Activated CD8-positive, alpha-beta memory T cell treated with anti-CD3 and anti-CD28 coated beads, Interleukin-2, amount 50 U/mL, for 24 hours (primary cell): Measurements from ENCODE around the gene HS3ST2.
"Not testable (repeated sequence)": the region's sequence is repeated elsewhere in the genome, so short reads cannot be mapped to it uniquely, and the experiment has no call there.

Source experiments
- DNase-seq: peaks from one replicate; pipeline ENCODE4 v3.0.0-alpha.2; 2020; ENCODE audit errors: extremely low read depth

HS3ST2 gene

GRCh38 chr16:22878955-22879354, 65.0 kb downstream of the HS3ST2 start:
- DNase-seq, result no peak

- DNase-seq, result no peak
These were observed 65.5 kb downstream of the HS3ST2 start for GRCh38 chr16:22879466-22879865.

- no peak for DNase-seq
These were observed 69.0 kb downstream of the HS3ST2 start for GRCh38 chr16:22882981-22883380.

GRCh38 chr16:22885951-22886350, 72.0 kb downstream of the HS3ST2 start:
- DNase-seq, result no peak

- DNase-seq, result no peak
These were observed 73.0 kb downstream of the HS3ST2 start for GRCh38 chr16:22886927-22887326.

GRCh38 chr16:22887445-22887844, 73.5 kb downstream of the HS3ST2 start:
- DNase-seq, result no peak

GRCh38 chr16:22888791-22889190, 74.8 kb downstream of the HS3ST2 start:
- DNase-seq, result no peak

- DNase-seq, result no peak
These were observed 77.0 kb downstream of the HS3ST2 start for GRCh38 chr16:22890976-22891375.

- no peak for DNase-seq
These were observed 83.2 kb downstream of the HS3ST2 start for GRCh38 chr16:22897184-22897583.

- no peak for DNase-seq
These were observed 84.2 kb downstream of the HS3ST2 start for GRCh38 chr16:22898131-22898530.

GRCh38 chr16:22898874-22899348, 84.9 kb downstream of the HS3ST2 start:
- DNase-seq, result peak; percentile 2

- DNase-seq, result not testable (repeated sequence)
These were observed 85.6 kb downstream of the HS3ST2 start for GRCh38 chr16:22899567-22899966.

GRCh38 chr16:22900863-22901262, 86.9 kb downstream of the HS3ST2 start:
- no peak for DNase-seq

GRCh38 chr16:22901563-22901962, 87.6 kb downstream of the HS3ST2 start:
- no peak for DNase-seq

GRCh38 chr16:22903716-22904115, 89.8 kb downstream of the HS3ST2 start:
- no peak for DNase-seq

- DNase-seq, result no peak
These were observed 98.7 kb downstream of the HS3ST2 start for GRCh38 chr16:22912654-22913053.

- no peak for DNase-seq
These were observed 101.0 kb downstream of the HS3ST2 start for GRCh38 chr16:22915003-22915402.

GRCh38 chr16:22923491-22923890, 109.5 kb downstream of the HS3ST2 start:
- DNase-seq, result no peak

- DNase-seq, result no peak
These were observed 110.5 kb downstream of the HS3ST2 start for GRCh38 chr16:22924492-22924891.

GRCh38 chr16:22926105-22926751, 112.3 kb downstream of the HS3ST2 start:
- DNase-seq, result no peak

- DNase-seq, result no peak
These were observed 113.3 kb downstream of the HS3ST2 start for GRCh38 chr16:22927306-22927705.

- no peak for DNase-seq
These were observed 115.0 kb downstream of the HS3ST2 start for GRCh38 chr16:22928882-22929435.

- no peak for DNase-seq
These were observed 115.5 kb downstream of the HS3ST2 start for GRCh38 chr16:22929461-22929860.
